Activated CD4-positive, alpha-beta memory T cell treated with anti-CD3 and anti-CD28 coated beads for 36 hours (primary cell): ENCODE data around the gene PCSK7. TPM values are rescaled to one million over a fixed set of nuclear protein-coding genes. Genes with fewer than 3 reads are reported as not detected.
A peak's percentile ranks its signal among the peaks of the same experiment; 100 is the strongest.

Experiments
- CTCF ChIA-PET: fragments of 350-600 bp; sonication (Branson Sonifier 250); formaldehyde crosslinking; loops from one replicate; lab custom pipeline; 2021; ENCODE audit warnings: antibody characterized with exemption, inconsistent platforms; lab: Charles Lee
- POLR2A ChIA-PET: fragments of 350-600 bp; sonication (Branson Sonifier 250); formaldehyde crosslinking; loops from one replicate; lab custom pipeline; 2021; ENCODE audit warnings: antibody characterized with exemption; lab: Charles Lee
- DNase-seq: peaks from one replicate; pipeline ENCODE4 v3.0.0-alpha.2; 2020
- H3K27ac Mint-ChIP-seq: one replicate; pipeline ENCODE4 v1.8.0; 2021; ENCODE audit warnings: mixed read lengths
- H3K27me3 Mint-ChIP-seq: one replicate; pipeline ENCODE4 v1.8.0; 2021; ENCODE audit warnings: mixed read lengths
- H3K36me3 Mint-ChIP-seq: one replicate; pipeline ENCODE4 v1.8.0; 2021; ENCODE audit warnings: mixed read lengths
- H3K4me1 Mint-ChIP-seq: one replicate; pipeline ENCODE4 v1.8.0; 2021; ENCODE audit warnings: low read depth, mixed read lengths
- H3K4me3 Mint-ChIP-seq: one replicate; pipeline ENCODE4 v1.8.0; 2021; ENCODE audit warnings: mild to moderate bottlenecking, mixed read lengths
- H3K9me3 Mint-ChIP-seq: one replicate; pipeline ENCODE4 v1.8.0; 2021; ENCODE audit warnings: mixed read lengths
- intact Hi-C: fragments of 100-400 bp; cut with micrococcal nuclease; formaldehyde crosslinking; loops from one replicate; pipeline ENCODE4 v1.15.1; 2023
- total RNA-seq, 2 experiments: library from RNA; stranded (reverse); gene quantifications; one replicate each; pipeline ENCODE4 v1.2.3, GENCODE V29; 2021

The PCSK7 gene
- total RNA-seq, 2 experiments from 2014 or later: 104 to 105 TPM

- H3K27ac Mint-ChIP-seq: no peak overlapping the region
- no peaks in the 10 kb centered on the region for H3K27me3 Mint-ChIP-seq
- H3K9me3 Mint-ChIP-seq: no peaks in the 10 kb centered on the region
- intact Hi-C loops: no loop called here
- no peaks in the 10 kb centered on the region for H3K4me1 Mint-ChIP-seq
- ChIA-PET POLR2A (no interaction called here), CTCF (interaction anchor here (1.2 kb wide), 1 partner anchor 12 kb away, joined by 3 read pairs; no protein-coding TSS in a partner anchor)
- no peaks in the 10 kb centered on the region for H3K36me3 Mint-ChIP-seq
- H3K4me3 Mint-ChIP-seq: no peak overlapping the region
- DNase-seq: no peak
Measured at GRCh38 chr11:117192401-117192875, 39.4 kb downstream of the PCSK7 start.

- no peaks in the 10 kb centered on the region for H3K27me3 Mint-ChIP-seq
- no peaks in the 10 kb centered on the region for H3K4me1 Mint-ChIP-seq
- CTCF ChIA-PET: interaction anchor here (1.2 kb wide), 1 partner anchor 11 kb away, joined by 3 read pairs; no protein-coding TSS in a partner anchor
- H3K36me3 Mint-ChIP-seq: no peaks in the 10 kb centered on the region
- no peak for DNase-seq
- intact Hi-C loops: no loop called here
- no peak overlapping the region for H3K4me3 Mint-ChIP-seq
- H3K27ac Mint-ChIP-seq: no peak overlapping the region
- H3K9me3 Mint-ChIP-seq: no peaks in the 10 kb centered on the region
- POLR2A ChIA-PET: no interaction called here
Measured at GRCh38 chr11:117191680-117192400, 40.0 kb downstream of the PCSK7 start.

- Mint-ChIP-seq H3K4me1 (no peaks in the 10 kb centered on the region), H3K9me3 (no peaks in the 10 kb centered on the region), H3K27ac (no peak overlapping the region), H3K36me3 (peaks cover 1% of the 10 kb centered on the region), H3K27me3 (no peaks in the 10 kb centered on the region), H3K4me3 (no peak overlapping the region)
- POLR2A ChIA-PET: no interaction called here
- CTCF ChIA-PET: interaction anchor here (1.5 kb wide), 1 partner anchor 10 kb away, joined by 5 read pairs; no protein-coding TSS in a partner anchor
- intact Hi-C loops: no loop called here
- no peak for DNase-seq
Measured at GRCh38 chr11:117189941-117190544, 41.8 kb downstream of the PCSK7 start.

GRCh38 chr11:117189191-117189940, 42.5 kb downstream of the PCSK7 start:
- no peak overlapping the region for H3K27ac Mint-ChIP-seq

GRCh38 chr11:117188620-117189081, 43.2 kb downstream of the PCSK7 start:
- Mint-ChIP-seq H3K27ac (no peak overlapping the region), H3K9me3 (no peaks in the 10 kb centered on the region), H3K27me3 (no peaks in the 10 kb centered on the region), H3K4me3 (no peak overlapping the region), H3K4me1 (no peaks in the 10 kb centered on the region), H3K36me3 (peaks cover 1% of the 10 kb centered on the region)
- CTCF ChIA-PET: interaction anchor here (0.9 kb wide), 1 partner anchor 39 kb away, joined by 3 read pairs; no protein-coding TSS in a partner anchor
- intact Hi-C loops: no loop called here
- POLR2A ChIA-PET: no interaction called here
- DNase-seq: no peak

More at GRCh38 chr11:117189191-117189940, 42.5 kb downstream of the PCSK7 start:
- no peaks in the 10 kb centered on the region for H3K4me1 Mint-ChIP-seq
- no peak overlapping the region for H3K4me3 Mint-ChIP-seq
- peaks cover 1% of the 10 kb centered on the region for H3K36me3 Mint-ChIP-seq
- CTCF ChIA-PET: interaction anchor here (1.5 kb wide), 1 partner anchor 9 kb away, joined by 5 read pairs; no protein-coding TSS in a partner anchor
- no peak for DNase-seq
- intact Hi-C loops: no loop called here
- no peaks in the 10 kb centered on the region for H3K27me3 Mint-ChIP-seq
- POLR2A ChIA-PET: no interaction called here
- H3K9me3 Mint-ChIP-seq: no peaks in the 10 kb centered on the region

GRCh38 chr11:117187799-117188481, 43.9 kb downstream of the PCSK7 start:
- H3K36me3 Mint-ChIP-seq: peaks cover 1% of the 10 kb centered on the region
- ChIA-PET POLR2A (no interaction called here), CTCF (interaction anchor here (0.9 kb wide), 1 partner anchor 39 kb away, joined by 3 read pairs; no protein-coding TSS in a partner anchor)
- no peaks in the 10 kb centered on the region for H3K27me3 Mint-ChIP-seq
- DNase-seq: peak; percentile 6
- no peak overlapping the region for H3K4me3 Mint-ChIP-seq
- intact Hi-C loops: no loop called here
- H3K4me1 Mint-ChIP-seq: no peaks in the 10 kb centered on the region
- no peaks in the 10 kb centered on the region for H3K9me3 Mint-ChIP-seq
- no peak overlapping the region for H3K27ac Mint-ChIP-seq

- no peak overlapping the region for H3K4me3 Mint-ChIP-seq
- ChIA-PET CTCF (no interaction called here), POLR2A (no interaction called here)
- intact Hi-C loops: no loop called here
- peaks cover 1% of the 10 kb centered on the region for H3K36me3 Mint-ChIP-seq
- no peaks in the 10 kb centered on the region for H3K9me3 Mint-ChIP-seq
- H3K27ac Mint-ChIP-seq: no peak overlapping the region
- H3K27me3 Mint-ChIP-seq: no peaks in the 10 kb centered on the region
- peak; percentile 8 for DNase-seq
- H3K4me1 Mint-ChIP-seq: no peaks in the 10 kb centered on the region
Measured at GRCh38 chr11:117187428-117187798, 44.5 kb downstream of the PCSK7 start.

GRCh38 chr11:117187007-117187406, 44.9 kb downstream of the PCSK7 start:
- Mint-ChIP-seq H3K4me3 (no peak overlapping the region), H3K27me3 (no peaks in the 10 kb centered on the region), H3K9me3 (no peaks in the 10 kb centered on the region), H3K36me3 (peaks cover 1% of the 10 kb centered on the region), H3K27ac (no peak overlapping the region), H3K4me1 (no peaks in the 10 kb centered on the region)
- intact Hi-C loops: no loop called here
- POLR2A ChIA-PET: no interaction called here
- DNase-seq: no peak
- CTCF ChIA-PET: no interaction called here

- peak overlapping the region; percentile 6 for H3K27ac Mint-ChIP-seq
- intact Hi-C loops: no loop called here
- POLR2A ChIA-PET: no interaction called here
- peak; percentile 4 for DNase-seq
- CTCF ChIA-PET: no interaction called here
- no peaks in the 10 kb centered on the region for H3K27me3 Mint-ChIP-seq
- no peaks in the 10 kb centered on the region for H3K9me3 Mint-ChIP-seq
- H3K4me3 Mint-ChIP-seq: no peak overlapping the region
- no peaks in the 10 kb centered on the region for H3K4me1 Mint-ChIP-seq
- H3K36me3 Mint-ChIP-seq: peaks cover 1% of the 10 kb centered on the region
Measured at GRCh38 chr11:117186431-117186761, 45.5 kb downstream of the PCSK7 start.

GRCh38 chr11:117185736-117186430, 46.0 kb downstream of the PCSK7 start:
- no peak overlapping the region for H3K4me3 Mint-ChIP-seq
- H3K27me3 Mint-ChIP-seq: no peaks in the 10 kb centered on the region
- peak overlapping the region; percentile 6 for H3K27ac Mint-ChIP-seq
- no peaks in the 10 kb centered on the region for H3K9me3 Mint-ChIP-seq
- DNase-seq: peak; percentile 2
- POLR2A ChIA-PET: interaction anchor here (0.6 kb wide), 1 partner anchor 182 kb away, joined by 3 read pairs; no protein-coding TSS in a partner anchor
- intact Hi-C loops: no loop called here
- peaks cover 5% of the 10 kb centered on the region for H3K4me1 Mint-ChIP-seq
- peaks cover 1% of the 10 kb centered on the region for H3K36me3 Mint-ChIP-seq
- CTCF ChIA-PET: no interaction called here

- CTCF ChIA-PET: interaction anchor here (0.7 kb wide), 1 partner anchor 27 kb away, joined by 3 read pairs; no protein-coding TSS in a partner anchor
- POLR2A ChIA-PET: no interaction called here
- no peaks in the 10 kb centered on the region for H3K27me3 Mint-ChIP-seq
- intact Hi-C loops: no loop called here
- peaks cover 20% of the 10 kb centered on the region for H3K4me1 Mint-ChIP-seq
- H3K36me3 Mint-ChIP-seq: peaks cover 1% of the 10 kb centered on the region
- no peak overlapping the region for H3K27ac Mint-ChIP-seq
- no peaks in the 10 kb centered on the region for H3K9me3 Mint-ChIP-seq
- DNase-seq: peak; percentile 6
- H3K4me3 Mint-ChIP-seq: no peak overlapping the region
Measured at GRCh38 chr11:117183724-117184349, 48.0 kb downstream of the PCSK7 start.
